Anterior cingulate cortex (tissue), 58 donors: Measurements from ENCODE around the gene FKBP4.

Experiments
- DNase-seq, 58 donors: peaks; one replicate each; lab custom pipeline; 2025; lab: John Stamatoyannopoulos, UW

FKBP4 gene

GRCh38 chr12:2776129-2776806 lies 18.5 kb upstream of the FKBP4 start:
- no peak for DNase-seq

GRCh38 chr12:2779281-2779680 lies 15.5 kb upstream of the FKBP4 start:
- DNase-seq, result no peak

GRCh38 chr12:2783936-2784600 lies 10.7 kb upstream of the FKBP4 start:
- DNase-seq, result peak in 55 of 58 donors; percentile 12 to 81 (median 52)

GRCh38 chr12:2785017-2785416 lies 9.8 kb upstream of the FKBP4 start:
- no peak for DNase-seq

- DNase-seq, result no peak
Observed at GRCh38 chr12:2791089-2791488, 3.7 kb upstream of the FKBP4 start.

- no peak for DNase-seq
Observed at GRCh38 chr12:2792671-2793500, 1.9 kb upstream of the FKBP4 start.

GRCh38 chr12:2793561-2793960 lies 1.2 kb upstream of the FKBP4 start:
- no peak for DNase-seq

GRCh38 chr12:2794191-2794735 lies 507 bp upstream of the FKBP4 start:
- DNase-seq, result peak in 38 of 58 donors; percentile 26 to 96 (median 72)

GRCh38 chr12:2795291-2796186 lies 769 bp downstream of the FKBP4 start:
- DNase-seq, result peak; percentile 8 to 87 (median 76)

GRCh38 chr12:2796187-2796666 lies 1.5 kb downstream of the FKBP4 start:
- peak in 1 of 58 donors; percentile 40 for DNase-seq

- DNase-seq, result peak in 1 of 58 donors; percentile 43
Observed at GRCh38 chr12:2797721-2798418, 3.1 kb downstream of the FKBP4 start.

GRCh38 chr12:2800046-2800570 lies 5.3 kb downstream of the FKBP4 start:
- no peak for DNase-seq

- DNase-seq, result peak in 9 of 58 donors; percentile 4 to 61 (median 13)
Observed at GRCh38 chr12:2801044-2801783, 6.4 kb downstream of the FKBP4 start.

GRCh38 chr12:2803635-2804392 lies 9.0 kb downstream of the FKBP4 start:
- no peak for DNase-seq

- peak in 23 of 58 donors; percentile 3 to 64 (median 18) for DNase-seq
Observed at GRCh38 chr12:2804393-2805142, 9.8 kb downstream of the FKBP4 start.

GRCh38 chr12:2805143-2805520 lies 10.4 kb downstream of the FKBP4 start:
- DNase-seq, result no peak

GRCh38 chr12:2806700-2807099 lies 11.9 kb downstream of the FKBP4 start:
- no peak for DNase-seq
